GM18907 (cell line): ENCODE results near the gene F13B.
"Not testable (repeated sequence)": the region's sequence is repeated elsewhere in the genome, so short reads cannot be mapped to it uniquely, and the experiment has no call there.

ENCODE experiments used
- ATAC-seq: cut with Tn5 transposase; IDR thresholded peaks from one replicate; pipeline ENCODE4 v1.9.1; 2021; ENCODE audit warnings: mild to moderate bottlenecking, moderate library complexity; ENCODE audit not compliant: unreplicated experiment

Gene F13B

DNA sequence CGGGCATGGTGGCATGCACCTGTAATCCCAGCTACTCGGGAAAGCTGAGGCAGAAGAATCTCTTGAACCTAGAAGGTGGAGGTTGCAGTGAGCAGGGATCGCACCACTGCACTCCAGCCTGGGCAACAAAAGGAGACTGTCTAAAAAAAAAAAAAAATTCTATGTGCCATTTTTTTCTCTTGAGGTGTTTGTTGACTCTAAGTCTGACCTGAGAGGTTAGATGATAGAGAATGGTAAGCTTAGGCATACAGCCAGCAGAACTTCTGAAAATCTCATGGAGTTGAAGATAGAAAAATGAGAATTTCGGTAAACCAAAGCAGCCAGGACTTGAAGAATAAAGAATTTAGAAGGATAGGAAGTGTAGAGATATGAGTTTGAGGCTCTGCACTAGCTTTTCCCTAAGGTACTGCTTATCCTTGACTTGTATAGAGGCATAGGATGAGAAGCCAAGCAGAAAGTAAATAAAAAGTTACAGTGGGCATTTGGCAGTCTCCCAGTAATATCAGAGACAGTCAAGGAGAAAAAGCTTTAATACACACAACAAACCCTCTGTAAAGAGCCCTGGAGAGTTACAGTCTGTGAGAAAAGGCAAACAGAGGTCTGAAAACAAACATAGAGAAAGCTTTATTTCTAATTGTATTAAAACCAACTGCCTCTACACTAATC lies 24.3 kb downstream of the F13B start:
- ATAC-seq, result no peak

- ATAC-seq, result peak; percentile 70
Observed at GRCh38 chr1:197041486-197042353, 25.3 kb downstream of the F13B start.

DNA sequence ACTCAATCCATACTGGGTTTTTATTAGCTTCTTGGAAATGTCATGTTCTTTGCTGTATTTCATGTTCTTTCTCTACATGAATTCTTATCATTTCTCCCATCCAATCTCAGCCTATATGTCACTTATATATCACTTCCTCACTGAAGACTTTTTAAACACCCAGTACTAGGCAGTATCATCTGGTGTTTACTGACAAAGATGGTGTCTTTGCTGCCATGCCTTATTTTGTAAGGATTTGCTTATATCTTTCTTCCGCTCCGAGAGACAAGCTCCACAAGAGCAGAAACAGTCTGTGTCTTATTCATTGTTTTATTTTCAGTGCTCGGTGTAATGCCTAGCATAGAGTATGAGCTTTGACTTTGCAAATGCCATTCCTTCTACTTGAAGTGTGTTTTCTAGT lies 30.2 kb downstream of the F13B start:
- ATAC-seq, result no peak

- not testable (repeated sequence) for ATAC-seq
Observed at GRCh38 chr1:197034631-197035339, 32.3 kb downstream of the F13B start.

GRCh38 chr1:197029749-197030148 lies 37.3 kb downstream of the F13B start:
- no peak for ATAC-seq

GRCh38 chr1:197027359-197027758 lies 39.7 kb downstream of the F13B start:
- no peak for ATAC-seq

DNA sequence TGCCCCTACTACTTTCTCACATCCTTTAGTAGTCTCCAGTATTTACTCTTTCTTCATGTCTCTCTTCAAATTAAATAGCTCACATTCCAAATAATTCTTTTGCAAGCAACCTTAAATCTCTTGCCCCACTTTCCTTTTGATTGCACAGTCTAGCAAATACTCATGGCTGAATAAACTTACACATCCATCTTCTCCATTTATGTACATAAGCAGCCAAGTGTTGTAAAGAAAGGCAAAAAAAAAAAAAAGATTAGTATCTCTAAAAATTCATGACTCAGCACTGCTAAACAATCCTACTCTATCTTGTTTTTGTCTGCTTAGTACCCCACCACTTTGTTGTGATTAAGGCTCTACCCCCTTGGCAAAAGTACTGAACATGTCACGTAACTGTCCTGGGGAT lies 42.6 kb downstream of the F13B start:
- ATAC-seq, result no peak

- no peak for ATAC-seq
Observed at GRCh38 chr1:197021716-197022115, 45.3 kb downstream of the F13B start.

- ATAC-seq, result no peak
Observed at GRCh38 chr1:197017558-197018146, 49.4 kb downstream of the F13B start.

DNA sequence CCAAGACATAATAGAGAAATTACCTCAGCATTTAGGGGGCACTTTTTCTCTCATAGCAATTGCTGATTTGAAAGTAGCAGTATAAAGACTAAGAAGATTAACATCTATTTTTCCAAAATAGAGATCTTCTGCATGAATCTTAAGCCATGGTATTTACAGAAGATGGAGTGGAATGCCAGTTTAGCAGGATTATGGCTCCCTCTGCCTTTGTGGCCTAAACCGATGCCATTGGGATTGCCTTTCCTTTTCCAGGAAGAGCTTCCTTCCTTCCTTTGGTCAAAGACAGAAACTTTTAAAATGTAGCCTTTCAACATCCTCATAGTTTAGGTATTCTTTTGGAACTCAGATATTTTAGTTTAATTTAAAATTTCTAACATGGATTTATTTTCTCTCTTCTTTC lies 50.3 kb downstream of the F13B start:
- ATAC-seq, result no peak

GRCh38 chr1:197013234-197013633 lies 53.8 kb downstream of the F13B start:
- no peak for ATAC-seq

DNA sequence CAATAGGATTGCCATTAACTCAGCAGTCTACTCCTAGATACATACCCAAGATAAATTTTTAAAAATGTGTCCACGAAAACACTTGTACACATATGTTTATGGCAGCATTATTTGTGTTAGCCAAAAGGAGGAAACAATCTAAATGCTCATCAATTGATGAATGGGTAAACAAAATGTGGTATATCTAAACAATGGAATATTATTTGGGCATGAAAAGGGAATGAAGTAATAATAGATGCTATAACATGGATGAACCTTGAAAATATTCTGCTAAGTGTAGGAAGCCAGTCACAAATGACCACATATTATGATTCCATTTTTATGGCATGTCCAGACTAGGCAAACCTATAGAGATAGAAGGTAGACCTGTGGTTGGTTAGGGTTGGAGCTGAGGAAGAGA lies 55.4 kb downstream of the F13B start:
- ATAC-seq, result no peak

GRCh38 chr1:197008861-197009260 lies 58.2 kb downstream of the F13B start:
- no peak for ATAC-seq

DNA sequence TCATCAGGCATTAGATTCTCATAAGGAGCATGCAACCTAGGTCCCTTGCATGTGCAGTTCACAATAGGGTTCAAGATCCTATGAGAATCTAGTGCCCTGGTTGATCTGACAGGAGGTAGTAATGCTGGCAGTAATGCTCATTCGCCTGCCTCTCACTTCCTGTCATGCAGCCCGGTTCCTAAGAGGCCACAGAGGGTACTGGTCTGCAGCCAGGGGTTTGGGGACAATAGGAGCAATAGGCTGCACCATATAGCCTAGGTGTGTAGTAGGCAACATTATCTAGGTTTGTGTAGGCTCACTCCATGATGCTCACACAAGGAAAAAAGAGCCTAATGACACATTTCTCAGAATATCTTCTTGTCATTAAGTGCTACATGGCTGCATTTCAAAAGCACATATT lies 63.9 kb downstream of the F13B start:
- ATAC-seq, result no peak

GRCh38 chr1:197001828-197002227 lies 65.2 kb downstream of the F13B start:
- no peak for ATAC-seq

DNA sequence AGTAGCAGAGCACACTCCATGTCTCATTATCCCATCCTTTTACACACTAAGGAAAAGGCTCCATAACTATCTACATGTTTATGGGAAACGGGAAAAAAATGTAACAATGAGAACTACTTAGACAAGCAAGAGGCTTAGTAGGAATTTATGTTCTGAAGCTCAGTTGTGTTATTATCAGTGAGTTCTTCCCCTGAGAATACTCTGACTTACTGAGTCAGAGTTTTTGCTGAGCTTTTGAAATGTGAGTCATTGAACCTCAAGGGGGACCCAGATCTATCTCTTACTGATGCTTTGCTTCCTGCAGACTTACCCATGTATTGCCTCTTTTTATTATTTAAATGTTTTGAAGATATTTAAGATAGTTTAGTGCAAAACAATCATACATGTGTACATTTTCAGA lies 69.6 kb downstream of the F13B start:
- ATAC-seq, result no peak

GRCh38 chr1:196993916-196994315 lies 73.1 kb downstream of the F13B start:
- ATAC-seq, result no peak

GRCh38 chr1:196991919-196992651 lies 75.0 kb downstream of the F13B start:
- ATAC-seq, result not testable (repeated sequence)
